Daoy (cell line): Measurements from ENCODE around the gene IGDCC3. TPM values are rescaled to one million over a fixed set of nuclear protein-coding genes. Genes with fewer than 3 reads are reported as not detected.

Experiments used
- DNase-seq: peaks from one replicate; pipeline ENCODE4 v3.0.0-alpha.2; 2015; ENCODE audit warnings: low read depth
- total RNA-seq: library from RNA; depleted of rRNA; stranded (reverse); fragments of >200 nt; shearing (Covaris generic); gene quantifications from 2 replicates; pipeline ENCODE4 v1.2.3, GENCODE V29; 2014; rRNA removed

IGDCC3 gene
- total RNA-seq, 1 experiment from 2014 or later: not detected

- DNase-seq: no peak
Measured at GRCh38 chr15:65292938-65293518, 84.8 kb downstream of the IGDCC3 start.

GRCh38 chr15:65290228-65290627 is 87.6 kb downstream of the IGDCC3 start:
- no peak for DNase-seq

GRCh38 chr15:65289261-65289854 is 88.4 kb downstream of the IGDCC3 start:
- no peak for DNase-seq

- DNase-seq: no peak
Measured at GRCh38 chr15:65287520-65287855, 90.3 kb downstream of the IGDCC3 start.

- peak; percentile 94 for DNase-seq
Measured at GRCh38 chr15:65286704-65287519, 90.9 kb downstream of the IGDCC3 start, which contains the start of gene PARP16. Gene PARP16 (minus strand): TSS chr15:65286883. CDS start chr15:65286426, 457 bp downstream.

- peak; percentile 35 for DNase-seq
Measured at GRCh38 chr15:65286069-65286703, 91.6 kb downstream of the IGDCC3 start.

- DNase-seq: no peak
Measured at GRCh38 chr15:65285291-65286068, 92.3 kb downstream of the IGDCC3 start.

- no peak for DNase-seq
Measured at GRCh38 chr15:65278480-65278879, 99.3 kb downstream of the IGDCC3 start.

Other genes starting within 250 kb of the IGDCC3 start
- gene PDCD7, start 244.2 kb downstream of the IGDCC3 start, total RNA-seq: 13.3 and 17.4 TPM in 2 replicates
- 46.7 and 57.1 TPM in 2 replicates for gene CLPX, start 192.7 kb downstream of the IGDCC3 start, total RNA-seq
- gene CILP, start 166.5 kb downstream of the IGDCC3 start, total RNA-seq: 0.03 TPM in 1 of 2 replicates, not detected in the other
- 3.8 TPM in 2 replicates for gene PARP16, start 91.1 kb downstream of the IGDCC3 start, total RNA-seq
- gene RNU5A-1, start 82.0 kb downstream of the IGDCC3 start, total RNA-seq: not detected in 2 replicates
- gene RNU5B-1, start 73.3 kb downstream of the IGDCC3 start, total RNA-seq: not detected in 2 replicates
- 0.24 and 0.34 TPM in 2 replicates for gene IGDCC4, start 44.9 kb upstream of the IGDCC3 start, total RNA-seq
- gene DPP8, start 139.7 kb upstream of the IGDCC3 start, total RNA-seq: 21.0 and 24.9 TPM in 2 replicates
- gene HACD3, start 152.5 kb upstream of the IGDCC3 start, total RNA-seq: 105 and 109 TPM in 2 replicates
- gene INTS14, start 233.1 kb upstream of the IGDCC3 start, total RNA-seq: 20.2 and 30.9 TPM in 2 replicates
- gene SLC24A1, start 243.9 kb upstream of the IGDCC3 start, total RNA-seq: 1.8 and 2.9 TPM in 2 replicates